D721Med (cell line): ENCODE measurements around the gene CHMP1A.

Experiments
- DNase-seq: peaks from one replicate; pipeline ENCODE4 v3.0.0; 2011; ENCODE audit warnings: low spot score; ENCODE audit not compliant: insufficient read length
- FAIRE-seq: peaks from 2 replicates; lab custom pipeline; 2011; peaks lifted over from hg19 to GRCh38; lab: Jason Lieb, UNC
- CTCF ChIP-seq: IDR thresholded peaks from 2 replicates; pipeline ENCODE4 v1.5.1; 2012; ENCODE audit warnings: mild to moderate bottlenecking, control low read depth; ENCODE audit not compliant: insufficient read depth; ENCODE audit errors: missing control alignments

The CHMP1A gene

GRCh38 chr16:89605186-89605970 lies 52.1 kb downstream of the CHMP1A start:
- TF ChIP-seq CTCF = no peak
- DNase-seq = no peak

DNA sequence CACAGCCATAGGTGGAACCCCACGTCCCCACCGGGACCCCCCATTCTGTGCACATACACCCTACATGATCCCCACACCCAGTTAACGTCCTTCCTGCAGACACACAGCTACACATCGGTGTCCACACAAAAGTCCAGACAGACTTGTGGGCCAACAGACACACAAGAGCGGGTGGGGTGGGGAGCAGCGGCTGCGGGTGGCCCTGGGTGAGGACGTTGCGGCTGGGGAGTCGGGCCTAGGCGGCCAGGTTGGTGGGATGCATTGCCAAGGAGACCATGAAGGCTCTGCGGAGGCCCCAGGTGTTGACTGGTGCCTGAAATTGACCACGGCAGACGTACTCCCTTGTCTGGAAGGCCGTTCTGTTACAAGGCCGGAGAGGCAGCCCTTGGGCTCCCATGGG lies 52.7 kb downstream of the CHMP1A start:
- no peak for TF ChIP-seq CTCF
- FAIRE-seq = no peak
- DNase-seq = no peak

More at GRCh38 chr16:89605186-89605970, 52.1 kb downstream of the CHMP1A start:
- no peak for FAIRE-seq

DNA sequence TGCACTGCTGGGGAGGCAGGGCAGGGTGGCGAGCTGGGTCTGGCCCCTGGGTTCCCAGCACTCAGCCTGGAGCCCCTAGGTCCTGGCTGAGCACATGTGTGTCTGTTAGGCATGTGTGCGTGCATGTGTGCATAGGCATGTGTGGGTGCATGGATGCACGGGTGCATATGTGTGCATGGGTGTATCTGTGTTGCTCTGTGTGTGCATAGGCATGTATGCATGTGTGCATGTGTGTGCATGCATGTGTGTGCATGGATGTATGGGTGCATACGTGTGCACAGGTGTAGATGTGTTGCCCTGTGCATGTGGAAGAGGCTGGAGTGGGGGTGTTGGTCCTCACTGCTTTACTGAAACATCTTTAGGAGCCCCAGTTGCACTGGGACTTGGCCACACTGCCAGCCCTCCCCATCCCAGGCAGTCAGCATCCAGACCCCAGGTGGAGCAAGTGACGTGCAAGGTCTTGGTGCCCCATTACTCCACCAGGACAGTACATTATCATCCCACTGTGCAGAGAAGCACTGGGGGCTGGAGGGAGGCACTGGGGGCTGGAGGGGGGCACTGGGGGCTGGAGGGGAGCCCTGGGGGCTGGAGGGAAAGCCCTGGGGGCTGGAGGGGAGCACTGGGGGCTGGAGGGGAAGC lies 54.4 kb downstream of the CHMP1A start:
- TF ChIP-seq CTCF = no peak
- no peak for FAIRE-seq
- no peak for DNase-seq

DNA sequence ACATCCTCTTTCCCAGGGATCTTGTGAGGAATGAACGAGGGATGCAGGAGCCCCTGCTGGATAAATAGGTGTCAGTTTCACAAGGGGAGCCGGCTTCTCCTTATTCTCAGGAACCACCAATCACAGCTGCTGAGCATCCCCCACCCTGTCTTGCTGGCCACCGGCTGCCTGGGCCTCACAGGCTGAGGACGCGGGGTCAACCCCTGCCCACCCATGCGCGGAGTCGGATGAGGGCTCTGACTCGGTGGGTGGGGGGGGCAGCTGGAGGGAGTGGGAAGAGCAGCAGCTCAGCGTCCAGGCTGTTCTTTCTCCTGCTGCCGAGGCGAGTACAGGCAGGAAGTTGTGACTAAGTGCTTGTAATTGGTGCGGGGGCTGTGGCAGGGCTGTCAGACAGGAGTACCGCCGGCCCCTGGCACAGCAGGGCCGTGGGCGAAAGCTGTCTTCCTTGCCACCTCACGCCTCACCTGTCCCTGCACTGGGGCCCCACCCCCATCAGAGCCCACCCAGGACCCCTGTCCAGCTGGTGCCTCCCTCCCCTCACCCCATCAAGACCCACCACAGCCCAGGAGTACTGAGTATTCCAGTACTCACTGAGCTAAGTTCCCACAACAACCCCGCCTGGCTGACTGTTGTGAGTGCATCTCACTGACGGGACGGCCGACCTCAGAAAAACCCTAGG lies 55.1 kb downstream of the CHMP1A start:
- FAIRE-seq (no peak), DNase-seq (no peak)
- no peak for TF ChIP-seq CTCF

GRCh38 chr16:89601906-89602272 lies 55.6 kb downstream of the CHMP1A start:
- TF ChIP-seq CTCF = no peak
- DNase-seq (no peak), FAIRE-seq (no peak)

GRCh38 chr16:89600956-89601355 lies 56.6 kb downstream of the CHMP1A start:
- FAIRE-seq (no peak), DNase-seq (no peak)
- no peak for TF ChIP-seq CTCF
